ENCODE measurements around the gene IFNA21.
"Not testable (repeated sequence)": the region's sequence is repeated elsewhere in the genome, so short reads cannot be mapped to it uniquely, and the experiment has no call there.

The IFNA21 gene

GRCh38 chr9:21166560-21166959 is at the start of gene IFNA21:
IFNA21 (minus strand) TSS chr9:21166660; CDS start chr9:21166612, 48 bp downstream.
- DNase-seq = not testable (repeated sequence)

GRCh38 chr9:21213411-21214326 is 47.2 kb upstream of the IFNA21 start:
- DNase-seq = not testable (repeated sequence)

GRCh38 chr9:21212160-21212559 is 45.7 kb upstream of the IFNA21 start:
- DNase-seq = not testable (repeated sequence)

- not testable (repeated sequence) for DNase-seq
Observed at GRCh38 chr9:21210782-21211181, 44.3 kb upstream of the IFNA21 start.

GRCh38 chr9:21210311-21210710 is 43.9 kb upstream of the IFNA21 start:
- DNase-seq = no peak

- not testable (repeated sequence) for DNase-seq
Observed at GRCh38 chr9:21207043-21207442, 40.6 kb upstream of the IFNA21 start, which contains the start of gene IFNA10. IFNA10 (minus strand) TSS chr9:21207143; CDS start chr9:21207097, 46 bp downstream.

- no peak for DNase-seq
Observed at GRCh38 chr9:21205204-21205603, 38.7 kb upstream of the IFNA21 start.

GRCh38 chr9:21202105-21202504 is 35.6 kb upstream of the IFNA21 start, which contains the start of gene IFNA7:
IFNA7 (minus strand) TSS chr9:21202205; CDS start chr9:21202165, 40 bp downstream.
- DNase-seq = not testable (repeated sequence)

GRCh38 chr9:21194867-21195776 is 28.7 kb upstream of the IFNA21 start:
- DNase-seq = not testable (repeated sequence)

- not testable (repeated sequence) for DNase-seq
Observed at GRCh38 chr9:21187487-21187886, 21.0 kb upstream of the IFNA21 start, which contains the start of gene IFNA4. IFNA4 (minus strand) TSS chr9:21187587; CDS start chr9:21187531, 56 bp downstream.

- not testable (repeated sequence) for DNase-seq
Observed at GRCh38 chr9:21182810-21183736, 16.6 kb upstream of the IFNA21 start.

- no peak for DNase-seq
Observed at GRCh38 chr9:21174671-21175070, 8.2 kb upstream of the IFNA21 start.

GRCh38 chr9:21172156-21172555 is 5.7 kb upstream of the IFNA21 start:
- DNase-seq = no peak

GRCh38 chr9:21171351-21171750 is 4.9 kb upstream of the IFNA21 start:
- no peak for DNase-seq

- no peak for DNase-seq
Observed at GRCh38 chr9:21165516-21165915, 944 bp downstream of the IFNA21 start.

GRCh38 chr9:21160178-21160577 is 6.3 kb downstream of the IFNA21 start:
- no peak for DNase-seq

- DNase-seq = no peak
Observed at GRCh38 chr9:21155501-21155900, 11.0 kb downstream of the IFNA21 start.

GRCh38 chr9:21154018-21154608 is 12.3 kb downstream of the IFNA21 start:
- no peak for DNase-seq

- no peak for DNase-seq
Observed at GRCh38 chr9:21153336-21154017, 13.0 kb downstream of the IFNA21 start.

- no peak for DNase-seq
Observed at GRCh38 chr9:21144603-21145002, 21.9 kb downstream of the IFNA21 start.

- no peak for DNase-seq
Observed at GRCh38 chr9:21141427-21141882, 25.0 kb downstream of the IFNA21 start, which contains the start of gene IFNW1. IFNW1 (minus strand) TSS chr9:21141832; CDS start chr9:21141570, 262 bp downstream.
